Measurements from ENCODE around the gene DLG2.
"Not testable (repeated sequence)": the region's sequence is repeated elsewhere in the genome, so short reads cannot be mapped to it uniquely, and the experiment has no call there.

Gene DLG2

DNA sequence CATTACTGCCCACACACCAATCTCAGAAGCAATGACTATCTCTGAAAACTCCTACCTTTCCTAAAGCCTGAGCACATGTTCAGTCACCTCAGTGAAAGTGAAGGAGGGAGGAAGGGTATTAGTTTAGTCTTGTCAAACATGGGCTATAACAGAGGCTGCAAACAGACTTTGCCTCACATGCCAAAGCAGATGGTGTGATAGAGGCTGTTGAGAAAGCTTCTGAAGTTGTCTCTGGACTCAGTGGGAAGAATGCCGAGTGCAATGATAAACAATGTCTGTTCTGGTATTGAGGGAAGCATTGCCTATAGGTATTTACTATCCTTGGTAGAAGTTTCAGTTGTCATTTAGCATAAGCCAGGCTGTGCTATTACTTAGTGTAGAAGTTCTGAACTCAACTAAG is 2026.5 kb downstream of the DLG2 start:
- no peaks in the 10 kb centered on the region for H3K9me3 ChIP-seq
- H3K27ac ChIP-seq = no peak overlapping the region
- H3K4me3 ChIP-seq (ENCODE audit: low read depth in 1 of 2, low read length in 1 of 2) = no peak overlapping the region
- TF ChIP-seq, protein P1, sequence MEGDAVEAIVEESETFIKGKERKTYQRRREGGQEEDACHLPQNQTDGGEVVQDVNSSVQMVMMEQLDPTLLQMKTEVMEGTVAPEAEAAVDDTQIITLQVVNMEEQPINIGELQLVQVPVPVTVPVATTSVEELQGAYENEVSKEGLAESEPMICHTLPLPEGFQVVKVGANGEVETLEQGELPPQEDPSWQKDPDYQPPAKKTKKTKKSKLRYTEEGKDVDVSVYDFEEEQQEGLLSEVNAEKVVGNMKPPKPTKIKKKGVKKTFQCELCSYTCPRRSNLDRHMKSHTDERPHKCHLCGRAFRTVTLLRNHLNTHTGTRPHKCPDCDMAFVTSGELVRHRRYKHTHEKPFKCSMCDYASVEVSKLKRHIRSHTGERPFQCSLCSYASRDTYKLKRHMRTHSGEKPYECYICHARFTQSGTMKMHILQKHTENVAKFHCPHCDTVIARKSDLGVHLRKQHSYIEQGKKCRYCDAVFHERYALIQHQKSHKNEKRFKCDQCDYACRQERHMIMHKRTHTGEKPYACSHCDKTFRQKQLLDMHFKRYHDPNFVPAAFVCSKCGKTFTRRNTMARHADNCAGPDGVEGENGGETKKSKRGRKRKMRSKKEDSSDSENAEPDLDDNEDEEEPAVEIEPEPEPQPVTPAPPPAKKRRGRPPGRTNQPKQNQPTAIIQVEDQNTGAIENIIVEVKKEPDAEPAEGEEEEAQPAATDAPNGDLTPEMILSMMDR (IDR thresholded peaks at IDR 0.05) = no peak
- no peaks in the 10 kb centered on the region for H3K27me3 ChIP-seq
- no peaks in the 10 kb centered on the region for H3K4me1 ChIP-seq (ENCODE audit: control insufficient read depth in 1 of 2, insufficient read depth in 1 of 2, low read depth in 1 of 2, low read length in 1 of 2)
- no peaks in the 10 kb centered on the region for H3K36me3 ChIP-seq

DNA sequence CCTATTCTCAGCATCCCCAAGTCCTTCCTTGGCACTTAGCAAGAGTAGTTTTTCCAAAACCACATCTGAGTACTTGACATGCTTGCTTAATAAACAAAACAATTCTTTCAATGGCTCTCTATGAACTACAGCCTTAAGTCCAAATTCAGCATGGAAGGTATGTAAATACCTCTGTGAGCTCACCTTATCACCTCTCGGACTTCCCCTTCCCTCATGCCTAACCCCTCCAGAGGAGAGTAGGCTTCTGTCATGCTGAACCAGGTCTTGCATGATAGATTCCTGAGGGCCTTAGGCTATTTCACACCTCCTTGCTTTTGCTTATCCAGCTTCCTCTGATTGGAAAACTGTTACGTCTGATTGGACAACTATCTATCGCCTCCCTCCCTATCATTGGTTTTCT is 2028.1 kb downstream of the DLG2 start:
- H3K27me3 ChIP-seq = no peaks in the 10 kb centered on the region
- H3K9me3 ChIP-seq = no peaks in the 10 kb centered on the region
- H3K4me3 ChIP-seq (ENCODE audit: low read depth in 1 of 2, low read length in 1 of 2) = no peak overlapping the region
- TF ChIP-seq, protein P1 (IDR thresholded peaks at IDR 0.05) = no peak
- no peak overlapping the region for H3K27ac ChIP-seq
- H3K36me3 ChIP-seq = no peaks in the 10 kb centered on the region
- H3K4me1 ChIP-seq (ENCODE audit: control insufficient read depth in 1 of 2, insufficient read depth in 1 of 2, low read depth in 1 of 2, low read length in 1 of 2) = no peaks in the 10 kb centered on the region

DNA sequence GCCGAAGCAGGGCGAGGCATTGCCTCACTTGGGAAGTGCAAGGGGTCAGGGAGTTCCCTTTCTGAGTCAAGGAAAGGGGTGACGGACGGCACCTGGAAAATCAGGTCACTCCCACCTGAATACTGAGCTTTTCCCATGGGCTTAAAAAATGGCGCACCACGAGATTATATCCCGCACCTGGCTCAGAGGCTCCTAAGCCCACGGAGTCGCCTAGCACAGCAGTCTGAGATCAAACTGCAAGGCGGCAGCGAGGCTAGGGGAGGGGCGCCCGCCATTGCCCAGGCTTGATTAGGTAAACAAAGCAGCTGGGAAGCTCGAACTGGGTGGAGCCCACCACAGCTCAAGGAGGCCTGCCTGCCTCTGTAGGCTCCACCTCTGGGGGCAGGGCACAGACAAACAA is 2039.3 kb downstream of the DLG2 start:
- not testable (repeated sequence) for H3K9me3 ChIP-seq; H3K27me3 ChIP-seq; H3K36me3 ChIP-seq; H3K4me1 ChIP-seq (ENCODE audit: control insufficient read depth in 1 of 2, insufficient read depth in 1 of 2, low read depth in 1 of 2, low read length in 1 of 2); H3K27ac ChIP-seq; H3K4me3 ChIP-seq (ENCODE audit: low read depth in 1 of 2, low read length in 1 of 2)

DNA sequence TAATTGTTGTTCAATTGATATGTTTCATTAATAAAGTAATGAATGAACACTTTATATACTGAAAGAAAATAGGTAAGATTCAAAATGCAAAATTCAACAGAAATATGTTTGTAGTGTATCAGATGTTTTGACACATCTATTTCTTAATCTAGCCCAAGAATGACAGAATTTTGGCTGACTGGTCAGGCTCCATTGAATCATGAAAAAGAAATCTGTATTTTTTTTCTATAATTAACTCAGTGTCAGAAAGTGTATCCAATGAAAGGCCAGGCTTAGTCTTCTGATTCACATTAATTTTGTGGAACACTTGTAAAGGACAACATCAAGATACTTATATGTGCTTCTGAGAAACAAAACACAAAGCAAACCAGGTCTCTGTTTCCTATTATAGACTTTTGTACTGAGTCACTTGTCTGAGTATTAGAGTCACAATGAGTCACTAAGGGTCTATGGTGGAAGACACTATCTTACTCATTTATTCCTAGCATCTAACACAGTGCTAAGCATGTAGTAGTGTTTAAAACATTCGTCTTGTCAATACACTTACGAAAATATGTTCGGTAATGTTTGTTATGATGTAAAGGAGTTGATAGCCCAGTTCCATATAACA is 2043.3 kb downstream of the DLG2 start:
- TF ChIP-seq, protein P1 (IDR thresholded peaks at IDR 0.05) = no peak
- no peaks in the 10 kb centered on the region for H3K36me3 ChIP-seq
- H3K27me3 ChIP-seq = no peaks in the 10 kb centered on the region
- no peaks in the 10 kb centered on the region for H3K4me1 ChIP-seq (ENCODE audit: control insufficient read depth in 1 of 2, insufficient read depth in 1 of 2, low read depth in 1 of 2, low read length in 1 of 2)
- H3K9me3 ChIP-seq = no peaks in the 10 kb centered on the region
- no peak overlapping the region for H3K4me3 ChIP-seq (ENCODE audit: low read depth in 1 of 2, low read length in 1 of 2)
- no peak overlapping the region for H3K27ac ChIP-seq

DNA sequence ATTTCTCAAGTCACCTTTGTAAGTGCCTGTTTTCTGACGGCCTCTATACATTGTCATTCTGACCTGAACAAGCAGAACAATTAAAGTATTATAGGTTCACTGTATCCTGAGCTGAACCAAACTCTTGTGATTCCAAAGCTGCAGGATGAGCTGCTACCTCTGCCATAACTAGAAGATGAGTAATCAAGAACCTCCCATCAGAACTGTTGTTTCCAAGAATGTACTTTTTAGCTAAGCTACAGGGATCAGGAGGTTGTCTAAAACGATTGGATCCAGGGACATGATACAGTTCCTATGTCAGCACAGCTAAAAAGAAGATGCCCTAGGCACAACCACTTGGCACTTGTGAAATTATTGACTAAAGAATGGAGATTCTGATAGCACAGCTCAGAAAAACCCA is 2052.6 kb downstream of the DLG2 start:
- Histone ChIP-seq H3K4me3 (ENCODE audit: low read depth in 1 of 2, low read length in 1 of 2) (no peak overlapping the region), H3K36me3 (no peaks in the 10 kb centered on the region), H3K27me3 (no peaks in the 10 kb centered on the region), H3K27ac (no peak overlapping the region), H3K9me3 (no peaks in the 10 kb centered on the region), H3K4me1 (ENCODE audit: control insufficient read depth in 1 of 2, insufficient read depth in 1 of 2, low read depth in 1 of 2, low read length in 1 of 2) (no peaks in the 10 kb centered on the region)
- TF ChIP-seq, protein P1 (IDR thresholded peaks at IDR 0.05) = no peak

DNA sequence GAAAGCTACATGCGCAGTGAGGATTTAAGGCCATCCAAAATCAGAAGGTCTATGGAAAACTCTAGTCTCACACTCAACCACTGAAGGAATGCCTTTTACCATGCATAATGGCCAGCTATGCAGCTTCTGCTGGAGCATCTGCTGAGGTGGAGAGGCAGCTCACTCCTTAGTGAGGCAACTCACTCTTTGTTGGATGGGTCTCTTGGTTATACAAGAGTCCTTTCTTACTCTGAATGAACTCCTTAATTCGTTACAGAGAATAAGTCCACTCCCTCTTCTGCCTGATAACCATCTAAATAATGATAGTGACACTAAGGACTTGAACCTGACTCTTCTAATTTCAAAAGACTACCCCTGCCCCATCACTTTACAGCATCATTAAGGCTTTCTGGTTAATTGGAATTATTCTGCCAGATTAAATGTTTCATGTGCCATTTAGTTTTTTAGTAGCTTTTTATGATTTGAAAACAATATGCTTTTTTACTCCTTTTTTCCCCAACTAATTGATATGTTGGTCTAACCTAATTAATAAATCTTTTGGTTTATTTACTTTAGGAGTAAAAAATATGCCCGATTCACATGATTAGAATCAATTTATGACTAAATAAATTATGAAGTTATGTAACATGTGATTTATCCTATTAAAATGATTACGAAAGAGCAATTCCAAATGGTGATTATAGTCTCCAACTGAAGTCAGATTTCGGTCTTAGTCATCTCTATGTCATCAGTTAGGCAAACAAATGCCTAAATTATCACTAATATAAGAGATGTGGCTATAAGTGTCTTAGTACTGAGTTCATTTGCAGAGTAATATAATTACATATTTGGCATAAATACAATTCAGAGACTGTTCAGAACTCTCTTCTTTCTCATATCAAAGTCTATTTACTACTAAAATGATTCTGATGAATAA is 2054.3 kb downstream of the DLG2 start:
- no peaks in the 10 kb centered on the region for H3K9me3 ChIP-seq
- H3K27me3 ChIP-seq = no peaks in the 10 kb centered on the region
- H3K4me3 ChIP-seq (ENCODE audit: low read depth in 1 of 2, low read length in 1 of 2) = no peak overlapping the region
- TF ChIP-seq, protein P1 (IDR thresholded peaks at IDR 0.05) = no peak
- no peak overlapping the region for H3K27ac ChIP-seq
- H3K4me1 ChIP-seq (ENCODE audit: control insufficient read depth in 1 of 2, insufficient read depth in 1 of 2, low read depth in 1 of 2, low read length in 1 of 2) = no peaks in the 10 kb centered on the region
- H3K36me3 ChIP-seq = no peaks in the 10 kb centered on the region

All from neutrophil (primary cell).